Duodenal mucosa (tissue), 2 donors: ENCODE data around the gene GARIN1A.
"Not testable (repeated sequence)": the region's sequence is repeated elsewhere in the genome, so short reads cannot be mapped to it uniquely, and the experiment has no call there.

Source experiments
- H3K27ac ChIP-seq: one replicate; pipeline ENCODE4 v1.7.0; 2013; ENCODE audit warnings: low read depth, low read length
- H3K27me3 ChIP-seq, 2 donors: one replicate each; pipeline ENCODE4 v1.7.0; 2013; ENCODE audit warnings: low read length in 2 of 2, control low read depth in 1 of 2; ENCODE audit not compliant: insufficient read depth in 2 of 2, control insufficient read depth in 1 of 2
- H3K36me3 ChIP-seq, 2 donors: one replicate each; pipeline ENCODE4 v1.7.0; 2013; ENCODE audit warnings: low read length in 2 of 2, control low read depth in 1 of 2; ENCODE audit not compliant: insufficient read depth in 2 of 2, control insufficient read depth in 1 of 2
- H3K4me1 ChIP-seq, 2 donors: one replicate each; pipeline ENCODE4 v1.7.0; 2013; ENCODE audit warnings: low read length in 2 of 2, control low read depth in 1 of 2; ENCODE audit not compliant: insufficient read depth in 2 of 2, control insufficient read depth in 1 of 2
- H3K4me3 ChIP-seq, 2 donors: one replicate each; pipeline ENCODE4 v1.7.0; 2013; ENCODE audit warnings: low read length in 2 of 2, low read depth in 1 of 2
- H3K9ac ChIP-seq, 2 donors: one replicate each; pipeline ENCODE4 v1.7.0; 2013; ENCODE audit warnings: low read length in 2 of 2, low read depth in 1 of 2
- H3K9me3 ChIP-seq, 2 donors: one replicate each; pipeline ENCODE4 v1.7.0; 2013; ENCODE audit warnings: low read length in 2 of 2, control low read depth in 1 of 2; ENCODE audit not compliant: control insufficient read depth in 1 of 2

The GARIN1A gene

GRCh38 chr7:128671992-128672391 is at the start of gene GARIN1A:
Gene GARIN1A, plus strand, starts transcription at chr7:128672292. Its CDS starts 106 bp downstream, at chr7:128672398.
- Histone ChIP-seq H3K9ac (no peak within 1 kb of the TSS), H3K27ac (no peak within 1 kb of the TSS), H3K9me3 (no peaks in the 10 kb centered on the region), H3K4me3 (no peak within 1 kb of the TSS), H3K4me1 (no peaks in the 10 kb centered on the region), H3K27me3 (no peaks in the 10 kb centered on the region), H3K36me3 (no peaks in the 10 kb centered on the region)

GRCh38 chr7:128627124-128627523 is 45.0 kb upstream of the GARIN1A start:
- H3K4me1 ChIP-seq, H3K9me3 ChIP-seq, H3K4me3 ChIP-seq, H3K9ac ChIP-seq, H3K27ac ChIP-seq, H3K27me3 ChIP-seq: not testable (repeated sequence)
- H3K36me3 ChIP-seq, result peaks cover 0 to 29% of the 10 kb centered on the region in 2 donors

GRCh38 chr7:128633915-128634314 is 38.2 kb upstream of the GARIN1A start:
- H3K27me3 ChIP-seq, H3K4me3 ChIP-seq, H3K9me3 ChIP-seq, H3K9ac ChIP-seq, H3K4me1 ChIP-seq, H3K27ac ChIP-seq: not testable (repeated sequence)
- peaks cover 0 to 26% of the 10 kb centered on the region in 2 donors for H3K36me3 ChIP-seq

- not testable (repeated sequence) for H3K9ac ChIP-seq, H3K27me3 ChIP-seq, H3K4me1 ChIP-seq, H3K4me3 ChIP-seq, H3K27ac ChIP-seq, H3K9me3 ChIP-seq
- peaks cover 0 to 23% of the 10 kb centered on the region in 2 donors for H3K36me3 ChIP-seq
Observed at GRCh38 chr7:128645206-128645605, 26.9 kb upstream of the GARIN1A start.

GRCh38 chr7:128645844-128646243 is 26.2 kb upstream of the GARIN1A start:
- H3K4me1 ChIP-seq, H3K9me3 ChIP-seq, H3K4me3 ChIP-seq, H3K9ac ChIP-seq, H3K27me3 ChIP-seq, H3K27ac ChIP-seq: not testable (repeated sequence)
- peaks cover 0 to 20% of the 10 kb centered on the region in 2 donors for H3K36me3 ChIP-seq

GRCh38 chr7:128646877-128647276 is 25.2 kb upstream of the GARIN1A start:
- not testable (repeated sequence) for H3K27me3 ChIP-seq, H3K9me3 ChIP-seq, H3K27ac ChIP-seq, H3K9ac ChIP-seq, H3K4me3 ChIP-seq, H3K4me1 ChIP-seq
- peaks cover 0 to 17% of the 10 kb centered on the region in 2 donors for H3K36me3 ChIP-seq

GRCh38 chr7:128651096-128651495 is 21.0 kb upstream of the GARIN1A start:
- H3K36me3 ChIP-seq, H3K4me1 ChIP-seq, H3K9ac ChIP-seq, H3K9me3 ChIP-seq, H3K27ac ChIP-seq, H3K27me3 ChIP-seq, H3K4me3 ChIP-seq: not testable (repeated sequence)

GRCh38 chr7:128652606-128653005 is 19.5 kb upstream of the GARIN1A start:
- H3K4me1 ChIP-seq, H3K36me3 ChIP-seq, H3K27ac ChIP-seq, H3K9ac ChIP-seq, H3K27me3 ChIP-seq, H3K9me3 ChIP-seq, H3K4me3 ChIP-seq: not testable (repeated sequence)

- H3K27ac ChIP-seq, H3K27me3 ChIP-seq, H3K36me3 ChIP-seq, H3K4me1 ChIP-seq, H3K9ac ChIP-seq, H3K9me3 ChIP-seq, H3K4me3 ChIP-seq: not testable (repeated sequence)
Observed at GRCh38 chr7:128653197-128653596, 18.9 kb upstream of the GARIN1A start.

- not testable (repeated sequence) for H3K36me3 ChIP-seq, H3K27me3 ChIP-seq, H3K9me3 ChIP-seq, H3K4me1 ChIP-seq, H3K27ac ChIP-seq, H3K9ac ChIP-seq, H3K4me3 ChIP-seq
Observed at GRCh38 chr7:128654080-128654479, 18.0 kb upstream of the GARIN1A start.

- H3K4me1 ChIP-seq, H3K27ac ChIP-seq, H3K9me3 ChIP-seq, H3K27me3 ChIP-seq, H3K4me3 ChIP-seq, H3K9ac ChIP-seq, H3K36me3 ChIP-seq: not testable (repeated sequence)
Observed at GRCh38 chr7:128654501-128654900, 17.6 kb upstream of the GARIN1A start.
